Left lung (tissue), 10 donors: ENCODE measurements around the gene MDGA2. TPM values are rescaled to one million over a fixed set of nuclear protein-coding genes. Genes with fewer than 3 reads are reported as not detected.

Experiments used
- ATAC-seq: fragments of 200-7000 bp; cut with Tn5 transposase; one replicate; pipeline ENCODE4 v1.9.1; 2020; ENCODE audit warnings: moderate library complexity
- DNase-seq, 4 donors: peaks; one replicate each; pipeline ENCODE4 v3.0.0-alpha.2; 2013 to 2020
- H3K27ac ChIP-seq, 2 donors: fragments of 200-600 bp; sonication (generic) in 1 of 2; one replicate each; pipeline versions ENCODE4 v1.5.0 to v1.8.0; 2020 to 2021
- H3K27me3 ChIP-seq, 2 donors: fragments of 200-600 bp; sonication (generic) in 1 of 2; one replicate each; pipeline versions ENCODE4 v1.5.0 to v1.8.0; 2020 to 2021
- H3K36me3 ChIP-seq, 2 donors: fragments of 200-600 bp; sonication (generic) in 1 of 2; one replicate each; pipeline versions ENCODE4 v1.5.0 to v1.8.0; 2020 to 2021
- H3K4me1 ChIP-seq, 2 donors: fragments of 200-600 bp; one replicate each; pipeline ENCODE4 v1.8.0; 2021
- H3K4me3 ChIP-seq, 2 donors: fragments of 200-600 bp; sonication (generic) in 1 of 2; one replicate each; pipeline versions ENCODE4 v1.5.0 to v1.8.0; 2020 to 2021; ENCODE audit warnings: mild to moderate bottlenecking in 1 of 2
- H3K9me3 ChIP-seq, 2 donors: fragments of 200-600 bp; sonication (generic) in 1 of 2; one replicate each; pipeline versions ENCODE4 v1.5.0 to v1.8.0; 2020 to 2021
- CTCF ChIP-seq, 2 donors: fragments of 200-600 bp; sonication (generic) in 1 of 2; IDR thresholded peaks; one replicate each; pipeline versions ENCODE4 v1.5.0 to v1.8.0; 2021; ENCODE audit warnings: antibody characterized with exemption in 2 of 2
- intact Hi-C, 2 donors: fragments of 100-400 bp; cut with DNase I; formaldehyde crosslinking; loops; one replicate each; pipeline versions ENCODE4 v1.11.2 to v1.14.2; 2022
- polyA plus RNA-seq, 6 donors: library from polyadenylated mRNA; unstranded; fragments of 120-200 nt; gene quantifications; one replicate each; pipeline ENCODE4 v1.2.1, GENCODE V29; 2013; ENCODE audit not compliant: insufficient read length in 6 of 6
- total RNA-seq, 2 donors: library from RNA; stranded (reverse); fragmentation: NEBNext Ultra II Directional; extraction: Animal tissue kit (Norgen Biotek cat#: 25700); gene quantifications; one replicate each; pipeline ENCODE4 v1.2.1, GENCODE V29; 2021
- donor health status: DM: no; HTN: yes; CAD: no.
- donor health status: DM: no; HTN: no; CAD: no.

Gene MDGA2
- total and polyA plus RNA-seq, 8 donors, result 0.14 to 0.62 (median 0.36) TPM; not detected in 1

GRCh38 chr14:47596232-47596631, 79.2 kb downstream of the MDGA2 start:
- Histone ChIP-seq H3K36me3 (no peaks in the 10 kb centered on the region), H3K4me1 (no peaks in the 10 kb centered on the region), H3K27me3 (no peaks in the 10 kb centered on the region), H3K4me3 (no peak overlapping the region), H3K27ac (no peak overlapping the region), H3K9me3 (no peaks in the 10 kb centered on the region)
- DNase-seq, result no peak
- ATAC-seq, result no peak
- TF ChIP-seq CTCF (IDR thresholded peaks at IDR 0.05), result no peak
- intact Hi-C loops, result no loop called here

- DNase-seq (no peak), ATAC-seq (no peak)
- TF ChIP-seq CTCF (IDR thresholded peaks at IDR 0.05), result no peak
- Histone ChIP-seq H3K4me1 (no peaks in the 10 kb centered on the region), H3K27me3 (no peaks in the 10 kb centered on the region), H3K27ac (no peak overlapping the region), H3K9me3 (no peaks in the 10 kb centered on the region), H3K4me3 (no peak overlapping the region), H3K36me3 (no peaks in the 10 kb centered on the region)
- intact Hi-C loops, result no loop called here
These were observed 79.9 kb downstream of the MDGA2 start for GRCh38 chr14:47595552-47595951.

- H3K27me3 ChIP-seq, result no peaks in the 10 kb centered on the region
- intact Hi-C loops, result no loop called here
- no peak overlapping the region for H3K4me3 ChIP-seq
- H3K27ac ChIP-seq, result no peak overlapping the region
- H3K4me1 ChIP-seq, result no peaks in the 10 kb centered on the region
- H3K9me3 ChIP-seq, result no peaks in the 10 kb centered on the region
- no peak for TF ChIP-seq CTCF (IDR thresholded peaks at IDR 0.05)
- no peaks in the 10 kb centered on the region for H3K36me3 ChIP-seq
- ATAC-seq (no peak), DNase-seq (no peak)
These were observed 84.5 kb downstream of the MDGA2 start for GRCh38 chr14:47590767-47591495.

- no peak for TF ChIP-seq CTCF (IDR thresholded peaks at IDR 0.05)
- H3K27me3 ChIP-seq, result no peaks in the 10 kb centered on the region
- intact Hi-C loops, result no loop called here
- no peaks in the 10 kb centered on the region for H3K9me3 ChIP-seq
- DNase-seq (no peak), ATAC-seq (no peak)
- H3K4me3 ChIP-seq, result no peak overlapping the region
- H3K36me3 ChIP-seq, result no peaks in the 10 kb centered on the region
- no peaks in the 10 kb centered on the region for H3K4me1 ChIP-seq
- no peak overlapping the region for H3K27ac ChIP-seq
These were observed 90.0 kb downstream of the MDGA2 start for GRCh38 chr14:47585447-47585846.

- no peak overlapping the region for H3K27ac ChIP-seq
- TF ChIP-seq CTCF (IDR thresholded peaks at IDR 0.05), result no peak
- no peaks in the 10 kb centered on the region for H3K36me3 ChIP-seq
- H3K4me3 ChIP-seq, result no peak overlapping the region
- no peaks in the 10 kb centered on the region for H3K27me3 ChIP-seq
- no peaks in the 10 kb centered on the region for H3K4me1 ChIP-seq
- ATAC-seq (no peak), DNase-seq (no peak)
- peaks cover 0 to 2% of the 10 kb centered on the region in 2 donors for H3K9me3 ChIP-seq
- intact Hi-C loops, result no loop called here
These were observed 108.1 kb downstream of the MDGA2 start for GRCh38 chr14:47567273-47567672.
